GM21423 (cell line): ENCODE data around the gene KCNJ10.

Source experiments
- ATAC-seq: cut with Tn5 transposase; IDR thresholded peaks from one replicate; pipeline ENCODE4 v1.9.1; 2021; ENCODE audit warnings: mild to moderate bottlenecking, moderate library complexity; ENCODE audit not compliant: unreplicated experiment

Gene KCNJ10

DNA sequence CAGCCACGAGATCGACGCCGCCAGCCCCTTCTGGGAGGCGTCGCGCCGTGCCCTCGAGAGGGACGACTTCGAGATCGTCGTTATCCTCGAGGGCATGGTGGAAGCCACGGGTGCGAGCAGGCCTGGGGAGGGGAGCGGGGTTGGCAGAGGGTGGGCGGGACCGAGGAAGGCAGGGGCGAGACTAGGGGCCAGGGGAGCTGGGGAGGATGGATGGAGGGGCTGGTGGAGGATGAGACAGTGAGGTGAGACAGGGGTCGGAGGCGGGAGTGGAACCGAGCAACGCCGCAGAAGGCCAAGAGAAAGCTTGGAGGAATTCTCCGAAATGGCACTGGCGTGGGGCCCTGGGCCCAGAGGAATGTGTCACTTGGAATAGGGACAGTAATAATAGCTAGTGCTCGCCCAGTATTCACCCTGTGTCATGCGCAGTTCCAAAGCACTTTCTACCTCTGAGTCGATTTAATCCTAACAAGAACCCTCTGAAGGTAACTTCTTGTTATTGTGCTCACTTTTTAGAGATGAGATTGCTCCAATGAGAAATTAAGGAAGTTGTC, 14.9 kb upstream of the KCNJ10 start:
- no peak for ATAC-seq

DNA sequence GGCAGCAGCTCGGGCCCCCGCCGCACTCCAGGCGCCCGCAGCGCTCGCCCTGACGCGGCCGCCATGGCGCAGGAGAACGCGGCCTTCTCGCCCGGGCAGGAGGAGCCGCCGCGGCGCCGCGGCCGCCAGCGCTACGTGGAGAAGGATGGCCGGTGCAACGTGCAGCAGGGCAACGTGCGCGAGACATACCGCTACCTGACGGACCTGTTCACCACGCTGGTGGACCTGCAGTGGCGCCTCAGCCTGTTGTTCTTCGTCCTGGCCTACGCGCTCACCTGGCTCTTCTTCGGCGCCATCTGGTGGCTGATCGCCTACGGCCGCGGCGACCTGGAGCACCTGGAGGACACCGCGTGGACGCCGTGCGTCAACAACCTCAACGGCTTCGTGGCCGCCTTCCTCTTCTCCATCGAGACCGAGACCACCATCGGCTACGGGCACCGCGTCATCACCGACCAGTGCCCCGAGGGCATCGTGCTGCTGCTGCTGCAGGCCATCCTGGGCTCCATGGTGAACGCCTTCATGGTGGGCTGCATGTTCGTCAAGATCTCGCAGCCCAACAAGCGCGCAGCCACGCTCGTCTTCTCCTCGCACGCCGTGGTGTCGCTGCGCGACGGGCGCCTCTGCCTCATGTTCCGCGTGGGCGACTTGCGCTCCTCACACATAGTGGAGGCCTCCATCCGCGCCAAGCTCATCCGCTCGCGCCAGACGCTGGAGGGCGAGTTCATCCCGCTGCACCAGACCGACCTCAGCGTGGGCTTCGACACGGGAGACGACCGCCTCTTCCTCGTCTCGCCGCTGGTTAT, 14.2 kb upstream of the KCNJ10 start:
- no peak for ATAC-seq

DNA sequence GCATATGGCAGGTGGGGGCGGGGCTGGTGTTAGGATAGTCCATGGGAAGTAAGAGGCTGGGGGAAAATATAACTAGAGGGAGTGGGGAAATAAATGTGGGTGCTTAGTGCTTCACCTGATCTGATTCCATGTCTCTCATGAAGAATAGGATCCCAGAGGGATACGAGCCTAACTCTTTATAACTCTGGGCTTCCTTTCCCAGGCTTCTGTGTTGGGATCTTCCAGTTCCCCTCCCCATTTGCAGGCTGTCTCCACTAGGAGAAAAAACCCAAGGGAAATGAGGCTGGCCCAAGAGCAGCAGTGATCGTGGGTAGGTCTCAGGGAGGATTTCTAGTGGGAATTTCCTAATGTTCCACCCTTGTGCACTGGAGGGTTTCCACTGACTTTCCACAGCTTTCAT, 13.0 kb upstream of the KCNJ10 start:
- ATAC-seq = no peak

DNA sequence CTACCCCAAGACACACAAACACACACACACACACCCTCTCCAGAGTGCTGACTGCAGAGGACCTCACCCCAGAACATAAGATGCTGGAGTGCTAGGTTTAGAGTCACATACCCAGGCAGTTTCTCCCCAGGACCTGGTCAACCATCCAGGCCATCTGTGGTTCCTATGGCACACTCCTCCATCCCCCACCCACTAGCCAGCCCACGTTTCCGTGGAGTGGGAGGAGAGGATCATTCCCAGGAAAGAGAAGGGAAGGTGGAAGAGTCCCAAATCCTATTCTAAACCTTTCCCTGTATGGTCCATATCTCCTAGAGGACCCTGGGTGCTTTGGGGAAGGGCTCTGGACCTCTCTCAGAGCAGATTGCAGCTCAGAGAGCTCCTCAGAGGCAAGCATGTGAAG, 12.5 kb upstream of the KCNJ10 start:
- no peak for ATAC-seq

DNA sequence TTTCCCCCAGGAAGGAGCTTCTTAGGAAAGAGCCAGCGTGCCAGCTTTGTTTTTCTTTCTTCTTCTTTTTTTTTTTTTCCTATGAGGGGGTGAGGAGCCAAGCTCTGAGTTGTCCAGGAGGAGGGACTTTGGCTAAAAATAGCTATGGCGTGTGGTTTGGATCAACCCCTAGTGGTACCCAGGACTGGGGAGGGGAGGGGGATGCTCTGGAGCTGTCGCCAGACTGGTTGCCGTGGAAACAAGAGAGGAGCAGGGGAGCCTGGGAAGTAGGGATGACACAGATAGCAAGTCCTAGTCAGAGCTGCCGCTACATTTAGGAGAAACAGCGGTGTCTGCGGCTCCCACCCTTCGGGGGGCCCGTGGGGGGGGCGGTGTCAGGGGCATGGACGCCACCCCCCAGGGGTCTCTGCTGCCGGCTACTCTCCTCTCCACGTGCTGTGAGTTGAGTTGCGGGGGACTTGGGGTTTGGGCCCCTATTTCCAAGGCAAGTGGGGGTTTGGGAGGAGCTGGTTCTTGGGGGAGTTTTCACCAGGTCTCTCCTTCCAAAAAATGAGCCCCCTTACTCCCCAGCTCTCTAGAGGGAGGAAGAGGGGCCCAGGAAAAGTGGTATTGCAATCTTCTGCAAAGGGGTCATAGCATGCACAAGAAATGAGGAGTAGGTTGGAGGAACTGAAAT, 11.4 kb upstream of the KCNJ10 start, which contains the start of gene KCNJ9:
Gene KCNJ9 (plus strand): TSS at position 278 of the 676 bp plus-strand sequence. CDS start 2,493 bp downstream, outside the sequence.
- no peak for ATAC-seq

DNA sequence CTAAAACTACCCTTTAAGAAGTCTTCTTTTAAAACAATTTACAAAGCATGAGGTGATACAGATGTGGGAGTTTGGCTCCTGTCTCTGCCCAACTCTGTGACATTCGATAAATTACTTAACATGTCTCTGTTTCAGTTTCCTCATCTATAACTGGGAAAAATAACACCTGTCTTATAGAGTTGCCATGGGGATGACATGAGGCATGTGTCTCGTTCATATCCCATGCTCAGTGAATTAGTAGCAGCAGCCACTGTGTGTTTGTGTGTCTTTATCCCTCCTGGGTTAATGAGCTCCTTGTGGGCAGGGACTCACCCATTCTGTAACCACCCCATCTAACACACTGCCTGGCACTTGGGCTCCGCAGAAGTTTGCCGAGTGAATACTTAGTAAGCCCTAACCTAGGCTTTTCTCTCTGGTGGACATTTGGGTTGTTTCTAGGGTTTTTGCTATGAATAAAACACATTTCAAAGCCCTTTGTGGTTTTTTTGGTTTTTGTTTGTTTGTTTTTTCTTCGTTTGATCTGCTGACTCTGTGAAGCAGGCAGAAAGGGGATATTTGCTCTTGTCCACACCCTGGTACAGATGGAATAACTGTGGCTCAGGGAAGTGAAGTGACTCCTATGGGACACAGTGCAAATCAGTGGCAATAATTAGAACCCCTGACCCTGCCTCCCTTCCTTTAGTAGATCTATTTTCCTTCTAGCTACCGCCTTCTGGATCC, 10.6 kb upstream of the KCNJ10 start:
- no peak for ATAC-seq

DNA sequence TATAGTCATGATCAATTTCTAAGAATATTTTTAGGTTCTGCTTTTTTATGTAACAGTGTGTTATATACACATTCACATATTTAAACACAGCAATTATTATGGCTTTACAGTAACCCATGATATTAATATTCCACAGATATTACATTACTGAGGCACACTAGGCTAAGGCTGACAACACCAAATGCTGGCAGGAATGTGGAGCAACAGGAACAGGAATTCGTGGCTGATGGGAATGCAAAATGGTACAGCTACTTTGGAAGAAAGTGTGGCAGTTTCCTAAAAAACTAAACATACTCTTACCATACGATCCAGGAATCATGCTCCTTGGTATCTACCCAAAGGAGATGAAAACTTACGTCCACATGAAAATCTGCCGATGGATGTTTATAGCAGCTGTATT, 9.5 kb upstream of the KCNJ10 start:
- ATAC-seq = no peak

DNA sequence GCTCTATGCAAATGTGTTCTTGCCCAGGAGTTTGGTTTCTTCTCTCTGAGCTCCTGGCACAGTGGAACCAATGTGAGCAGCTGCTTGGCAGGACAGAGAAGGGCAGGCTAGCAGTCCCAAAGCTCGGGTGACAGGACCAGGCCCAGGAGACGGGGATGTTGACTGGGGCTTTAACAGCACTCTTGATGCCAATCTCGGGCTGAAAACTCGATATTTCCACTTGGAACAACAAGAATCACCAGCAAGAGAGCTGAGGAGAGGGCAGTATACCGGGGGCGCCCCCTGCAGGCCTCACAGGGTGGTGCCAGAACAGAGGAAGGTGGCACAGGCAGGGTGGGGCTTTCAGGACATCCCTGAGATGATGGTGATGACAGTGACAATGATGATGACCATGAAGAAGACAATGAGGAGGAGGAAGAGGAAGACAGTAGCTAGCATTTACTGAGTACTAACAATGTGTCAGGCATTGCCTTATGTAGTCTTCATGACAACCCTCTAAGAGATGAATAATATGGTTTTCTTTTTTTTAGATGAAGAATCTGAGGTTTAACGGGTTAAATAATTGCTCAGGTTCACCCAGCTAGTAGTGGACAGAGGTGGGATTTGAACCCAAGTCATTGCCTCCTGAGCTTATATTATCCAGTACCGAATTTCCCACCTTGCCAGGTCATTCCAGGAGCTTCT, 8.7 kb upstream of the KCNJ10 start:
- peak; percentile 69 for ATAC-seq

DNA sequence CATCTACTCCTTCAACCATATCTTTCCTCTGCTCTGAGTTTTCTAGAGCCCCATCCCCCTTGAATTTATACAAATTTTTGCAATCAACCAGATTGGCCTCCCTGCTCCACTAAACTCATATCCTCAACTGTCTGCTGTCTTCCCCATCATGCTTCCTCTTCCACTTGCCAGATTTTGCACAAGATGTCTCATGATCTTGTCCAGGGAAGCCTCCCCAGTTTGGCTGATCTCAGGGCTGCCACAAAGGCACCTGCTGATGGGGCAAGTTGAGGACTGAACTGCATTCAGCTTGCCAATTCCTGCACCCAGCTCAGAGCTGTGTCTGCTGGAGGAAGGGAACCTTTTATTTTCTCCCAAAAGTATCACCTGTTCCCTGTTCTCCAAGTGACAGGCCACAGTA, 7.5 kb upstream of the KCNJ10 start:
- ATAC-seq = no peak

DNA sequence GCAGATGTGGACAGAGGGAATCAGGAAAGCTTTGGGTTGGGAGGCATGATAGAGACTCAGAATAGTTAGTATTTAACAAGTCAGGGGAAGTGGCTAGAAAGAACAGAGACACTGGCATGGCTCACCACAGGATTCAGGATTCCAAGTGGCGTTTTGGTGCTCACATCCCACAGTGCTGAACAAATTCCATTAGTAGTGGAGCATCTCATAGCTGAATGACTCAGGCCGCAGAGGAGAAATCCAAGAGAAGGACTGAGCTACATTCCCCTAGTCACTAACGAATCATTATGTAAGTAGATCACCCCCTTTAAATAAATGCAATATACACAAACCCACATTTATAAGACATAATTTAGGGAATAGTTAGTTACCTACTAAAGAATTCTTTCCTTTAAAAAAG, 6.3 kb upstream of the KCNJ10 start:
- ATAC-seq = no peak

DNA sequence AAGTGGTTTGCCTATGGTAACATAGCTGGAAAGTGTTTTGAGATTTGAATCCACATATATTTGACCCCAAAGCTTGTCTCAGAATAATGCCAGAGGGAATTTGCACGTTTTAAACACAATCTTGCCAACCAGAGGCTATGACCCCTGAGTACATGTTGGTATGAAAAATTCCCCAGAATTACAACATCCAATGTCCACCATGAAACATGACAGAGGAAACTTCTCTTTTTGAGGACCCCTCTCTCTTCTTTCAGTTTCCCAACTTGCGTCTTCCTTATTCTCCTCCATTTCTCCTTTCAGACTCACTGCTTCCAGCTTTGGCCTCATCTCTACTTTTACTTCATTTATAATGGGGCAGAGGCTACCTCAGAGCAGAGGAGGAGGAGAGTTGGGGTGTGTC, 5.9 kb upstream of the KCNJ10 start:
- no peak for ATAC-seq

DNA sequence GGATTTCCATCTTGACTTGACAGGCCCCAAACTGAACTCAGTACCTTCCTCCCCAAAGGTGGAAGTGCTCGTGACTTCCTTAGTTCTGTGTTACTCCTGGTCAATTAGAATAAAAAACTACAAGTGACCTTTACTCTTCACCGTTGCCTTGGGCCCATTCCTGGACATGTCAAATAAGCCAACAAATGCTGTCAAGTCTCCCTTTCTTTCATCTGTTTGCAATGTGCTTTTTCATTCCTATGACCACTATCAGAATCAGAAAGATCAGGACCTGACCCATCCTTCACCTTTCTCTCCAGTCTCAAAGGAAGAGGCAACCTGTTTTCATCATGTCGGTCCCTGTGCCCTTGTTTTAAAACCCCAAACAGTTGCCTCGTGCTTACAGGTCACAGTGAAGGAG, 4.9 kb upstream of the KCNJ10 start:
- no peak for ATAC-seq

DNA sequence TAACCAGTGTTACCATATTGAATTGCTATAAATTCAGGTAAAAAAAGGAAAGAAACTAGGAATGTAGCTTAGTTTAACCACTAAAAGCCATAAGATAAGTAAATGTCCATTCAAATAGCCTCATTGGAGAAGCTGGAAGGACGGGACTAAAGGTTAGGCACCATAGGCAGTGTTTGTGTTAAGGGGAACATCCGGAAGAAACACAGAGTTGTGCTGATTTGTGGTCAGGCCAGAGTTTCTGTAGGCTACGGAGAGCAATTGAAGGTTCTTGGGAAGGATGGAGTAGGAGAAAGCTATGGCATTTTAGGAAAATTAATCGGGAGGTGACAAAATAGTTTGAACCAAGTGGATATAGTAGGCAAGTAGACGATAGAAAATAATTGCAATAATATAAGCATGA, 1.3 kb upstream of the KCNJ10 start:
- no peak for ATAC-seq

DNA sequence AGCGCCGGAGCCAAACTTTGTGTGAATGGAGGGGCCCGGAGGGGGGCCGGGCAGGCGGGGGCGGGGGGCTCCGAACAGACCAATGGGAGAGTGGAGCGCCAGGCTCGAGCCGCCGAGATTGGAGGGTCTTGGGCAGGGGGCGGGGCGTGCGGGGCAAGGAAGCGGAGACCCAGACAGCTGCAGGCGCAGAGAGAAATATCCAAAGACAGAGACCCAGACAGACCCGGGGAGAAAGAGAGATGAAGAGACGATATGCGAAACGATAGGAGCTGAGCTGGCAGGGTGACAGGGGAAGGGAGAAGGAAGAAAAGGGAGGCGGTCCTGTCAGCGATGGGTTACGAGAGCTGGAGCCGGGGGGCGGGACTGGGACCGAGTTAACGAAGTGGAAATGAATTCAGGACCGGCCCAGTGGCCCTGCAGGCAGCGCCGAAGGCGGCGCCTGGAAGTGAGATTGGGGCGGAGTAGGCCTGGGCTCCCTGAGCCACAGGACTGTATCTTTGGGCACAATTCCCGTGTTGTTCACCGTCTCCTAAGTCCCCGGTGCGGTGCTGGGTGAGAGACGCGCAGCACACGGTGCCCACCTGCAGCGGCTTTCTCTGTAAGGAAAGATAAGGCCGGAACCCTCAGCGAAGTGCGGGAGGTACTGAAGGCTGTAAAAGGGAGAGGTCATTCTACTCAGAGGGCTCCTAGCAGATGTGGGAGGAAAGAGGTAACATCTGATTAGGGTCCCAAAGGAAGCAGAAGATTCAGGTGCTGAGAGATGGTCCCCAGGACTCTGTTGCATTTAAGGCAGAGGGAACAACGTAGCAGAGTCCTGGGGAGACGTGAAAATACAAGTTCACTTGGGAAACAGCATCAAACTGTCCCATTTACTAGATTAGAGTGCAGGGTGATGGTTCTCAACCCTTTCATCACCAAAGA, 543 bp upstream of the KCNJ10 start:
- no peak for ATAC-seq

DNA sequence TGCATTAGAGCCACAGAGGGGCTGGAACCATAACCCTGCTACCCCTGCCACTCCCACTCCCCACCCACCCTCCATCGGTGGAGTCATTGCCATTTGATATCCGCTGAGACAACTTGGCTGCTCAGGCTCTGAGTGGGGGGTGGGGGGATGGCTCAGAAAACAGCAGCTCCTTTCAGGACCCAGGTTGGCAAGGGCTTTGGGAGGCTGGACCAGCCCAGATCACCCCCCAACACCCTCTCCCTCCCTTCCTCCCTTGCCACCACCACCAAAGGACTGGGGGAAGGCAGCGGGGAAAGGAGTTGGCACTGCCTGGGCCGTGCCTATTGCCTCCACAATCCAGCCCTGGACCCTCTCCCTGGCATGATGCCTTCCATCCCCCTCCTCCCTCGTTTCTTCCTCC, 1.7 kb downstream of the KCNJ10 start:
- ATAC-seq = no peak

DNA sequence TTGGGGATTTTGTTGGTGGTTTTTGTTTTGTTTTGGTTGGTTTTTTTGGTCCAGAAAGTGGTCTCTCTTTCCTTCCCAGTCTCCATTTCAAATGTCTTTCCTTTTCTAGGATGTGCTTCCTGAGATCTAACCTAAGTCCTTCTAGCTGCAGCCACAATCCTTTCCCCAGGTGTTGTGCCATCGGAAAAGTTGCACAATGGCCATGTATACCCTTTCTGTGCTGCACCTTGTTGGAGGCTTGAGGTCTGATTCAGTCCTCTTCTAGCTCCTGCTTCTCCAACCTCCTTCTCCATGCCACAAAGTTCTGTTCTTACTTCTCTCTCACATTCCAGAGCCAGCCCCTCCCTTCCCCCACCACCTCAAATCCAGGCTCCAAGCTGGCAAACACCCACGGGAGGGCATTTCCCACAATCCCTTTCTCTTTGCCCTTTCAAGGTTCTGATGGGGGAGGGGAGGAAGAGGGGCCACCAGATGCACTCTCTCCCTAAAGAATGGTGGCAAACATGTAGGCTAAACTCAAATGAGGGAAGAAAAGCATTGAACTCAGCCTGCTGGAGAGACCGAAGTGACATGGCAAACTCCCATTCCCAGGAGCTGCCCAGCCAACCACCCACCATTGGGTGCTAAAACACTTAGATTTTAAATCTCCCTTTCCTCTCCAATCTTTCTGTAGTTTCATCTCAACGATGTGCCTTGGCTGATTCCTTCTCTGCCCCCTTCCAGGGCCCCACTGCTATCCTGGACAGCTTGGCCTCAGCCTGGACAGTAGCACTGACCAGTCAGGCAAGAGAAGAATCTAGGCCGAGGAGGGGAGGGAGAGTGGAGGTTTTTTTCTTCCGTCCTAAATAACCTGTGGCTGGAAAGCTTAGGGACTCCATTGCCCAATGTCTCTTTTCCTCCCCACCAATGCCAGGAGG, 2.9 kb downstream of the KCNJ10 start:
- no peak for ATAC-seq

DNA sequence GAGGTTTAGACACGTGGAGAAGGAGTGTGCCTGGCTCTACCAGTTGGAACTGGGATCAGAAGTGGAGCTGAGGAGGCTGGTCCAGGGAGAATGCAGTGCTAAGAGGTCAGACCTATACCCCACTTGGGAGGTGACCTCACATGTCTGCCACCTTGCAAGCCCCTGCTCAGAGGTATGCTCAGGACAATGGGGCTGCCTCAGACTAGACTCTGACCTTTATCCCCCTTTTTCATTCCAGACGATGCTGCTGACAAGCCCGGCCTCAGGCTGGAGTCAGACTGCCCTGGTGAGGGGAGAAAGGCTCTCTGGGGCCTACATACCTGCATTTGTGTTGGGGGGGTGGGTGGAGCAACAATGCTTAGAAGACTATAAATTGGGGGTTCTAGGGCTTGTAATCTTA, 5.2 kb downstream of the KCNJ10 start:
- no peak for ATAC-seq

DNA sequence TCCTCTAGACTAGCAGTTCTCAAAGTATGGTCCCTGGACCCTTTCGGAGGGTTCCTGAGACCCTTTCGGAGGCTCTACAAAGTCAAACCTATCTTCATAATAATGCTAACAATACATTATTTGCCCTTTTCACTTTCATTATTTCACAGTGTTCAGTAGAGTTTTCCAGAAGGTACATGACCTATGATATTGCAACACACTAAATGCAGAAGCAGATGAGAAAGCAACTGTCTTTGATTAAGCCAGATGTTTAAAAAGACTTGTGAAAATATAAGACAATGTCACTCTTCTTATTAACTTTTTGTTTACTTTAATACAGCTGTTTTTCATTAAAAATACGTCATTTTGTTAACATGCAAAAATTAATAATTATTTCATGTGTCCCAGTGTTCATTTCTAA, 5.8 kb downstream of the KCNJ10 start:
- ATAC-seq = no peak

DNA sequence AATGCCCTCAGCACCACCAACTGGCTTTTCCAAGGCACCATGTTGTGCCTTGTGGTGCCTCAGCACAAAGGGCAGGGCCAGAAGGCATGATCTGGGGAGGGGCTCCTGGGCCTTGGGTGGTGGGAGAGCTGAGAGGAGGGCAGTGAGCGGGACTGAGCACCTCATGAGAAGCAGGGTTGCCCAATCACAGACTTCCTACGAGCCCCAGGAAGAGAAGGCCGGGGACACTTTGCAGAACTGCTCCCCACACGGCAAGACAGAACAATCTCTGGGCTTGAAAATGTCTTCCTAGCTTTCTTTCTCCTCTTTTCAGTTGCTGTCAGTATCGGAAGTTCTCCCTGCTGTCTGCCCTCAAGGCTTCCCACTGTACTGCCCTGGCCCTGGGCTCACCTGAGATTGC, 6.8 kb downstream of the KCNJ10 start:
- no peak for ATAC-seq
